Endodermal cell (in vitro differentiated cells): Measurements from ENCODE around the gene TSPAN9. TPM values are rescaled to one million over a fixed set of nuclear protein-coding genes. Genes with fewer than 3 reads are reported as not detected.
A peak's percentile ranks its signal among the peaks of the same experiment; 100 is the strongest.

Experiments
- DNase-seq: peaks from one replicate; pipeline ENCODE4 v3.0.0-alpha.2; 2017
- H3K27ac ChIP-seq: 2 replicates; pipeline ENCODE4 v1.5.1; 2013; ENCODE audit warnings: mild to moderate bottlenecking, low read depth, low read length, moderate library complexity
- H3K27me3 ChIP-seq: 2 replicates; pipeline ENCODE4 v1.6.1; 2013; ENCODE audit warnings: mild to moderate bottlenecking, low read length, moderate library complexity; ENCODE audit not compliant: insufficient read depth, control insufficient read depth, poor library complexity, severe bottlenecking
- H3K36me3 ChIP-seq: 2 replicates; pipeline ENCODE4 v1.7.0; 2013; ENCODE audit warnings: mild to moderate bottlenecking, low read length, moderate library complexity; ENCODE audit not compliant: control insufficient read depth, insufficient read depth
- H3K4me1 ChIP-seq: one replicate; pipeline ENCODE4 v1.7.0; 2013; ENCODE audit warnings: low read length; ENCODE audit not compliant: control insufficient read depth, insufficient read depth
- H3K4me3 ChIP-seq: 2 replicates; pipeline ENCODE4 v1.5.1; 2013; ENCODE audit warnings: mild to moderate bottlenecking, low read length, moderate library complexity
- H3K9ac ChIP-seq: 2 replicates; pipeline ENCODE4 v1.6.1; 2013; ENCODE audit warnings: mild to moderate bottlenecking, low read length, moderate library complexity; ENCODE audit not compliant: poor library complexity, severe bottlenecking; ENCODE audit errors: extremely low read depth
- H3K9me3 ChIP-seq: 2 replicates; pipeline ENCODE4 v1.6.1; 2013; ENCODE audit warnings: mild to moderate bottlenecking, low read length, moderate library complexity; ENCODE audit not compliant: control insufficient read depth
- H3K27ac Mint-ChIP-seq: 2 replicates; pipeline ENCODE4 v1.8.0; 2020; ENCODE audit warnings: mixed read lengths
- H3K27me3 Mint-ChIP-seq: 2 replicates; pipeline ENCODE4 v1.8.0; 2021; ENCODE audit warnings: mild to moderate bottlenecking, mixed read lengths; ENCODE audit not compliant: insufficient read depth
- H3K36me3 Mint-ChIP-seq: 2 replicates; pipeline ENCODE4 v1.8.0; 2020; ENCODE audit warnings: low read depth, mixed read lengths
- H3K4me1 Mint-ChIP-seq: 2 replicates; pipeline ENCODE4 v1.8.0; 2020; ENCODE audit warnings: mixed read lengths
- H3K4me3 Mint-ChIP-seq: 2 replicates; pipeline ENCODE4 v1.8.0; 2020; ENCODE audit warnings: mild to moderate bottlenecking, moderate library complexity, mixed read lengths
- H3K9me3 Mint-ChIP-seq: 2 replicates; pipeline ENCODE4 v1.8.0; 2020; ENCODE audit warnings: mild to moderate bottlenecking, mixed read lengths
- WGBS, 2 experiments: methylation state at CpG; one replicate each; pipeline versions ENCODE4 v1.1.5 to v1.1.7; 2013; ENCODE audit warnings: missing lambda C conversion rate in 2 of 2, mixed read lengths in 1 of 2; ENCODE audit not compliant: insufficient coverage in 1 of 2, insufficient read length in 1 of 2; 5-methylcytosine and 5-hydroxymethylcytosine counted together
- total RNA-seq, 2 donors: library from RNA; stranded (reverse); fragmentation: NEBNext Ultra II Directional in 1 of 2; extraction: Animal tissue kit (Norgen Biotek cat#: 25700) in 1 of 2; gene quantifications; 2 replicates in 1 of 2; 3 replicates in 1 of 2; pipeline ENCODE4 v1.2.1, GENCODE V29; 2021
- TF ChIP-seq, protein P1 (sequence below): fragments of 200-600 bp; sonication (generic); conservative IDR thresholded peaks from 2 replicates; pipeline ENCODE4 v1.5.0; 2021; ENCODE audit warnings: antibody characterized with exemption, mild to moderate bottlenecking

Gene TSPAN9
- total RNA-seq, 2 donors from 2014 or later = 31.9 to 80.8 TPM

DNA sequence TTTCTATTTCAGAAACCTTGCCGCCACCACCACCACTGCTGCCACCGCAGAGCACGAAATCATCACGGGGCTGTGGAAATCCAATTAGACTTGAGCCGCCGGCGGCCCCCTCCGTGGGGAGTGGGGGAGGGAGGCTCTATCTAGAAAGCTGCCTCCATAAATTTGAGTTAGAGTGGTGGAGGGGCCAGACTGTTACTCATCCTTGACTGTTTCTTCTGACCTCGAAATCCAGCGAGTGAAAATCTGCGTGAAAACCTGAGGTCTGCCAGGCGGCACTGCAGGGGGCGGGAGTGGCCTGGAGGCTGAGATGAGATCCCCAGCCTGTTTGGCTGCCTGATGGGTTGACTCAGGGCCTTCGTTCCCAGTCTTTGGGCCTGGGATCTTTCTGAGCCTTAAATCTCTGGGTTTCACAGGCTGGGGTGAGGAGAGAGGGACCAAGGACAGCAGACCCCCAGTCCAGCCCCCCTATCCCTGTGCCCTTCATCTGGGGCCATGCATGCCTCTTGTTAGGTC, 29.9 kb downstream of the TSPAN9 start:
- TF ChIP-seq, protein P1, sequence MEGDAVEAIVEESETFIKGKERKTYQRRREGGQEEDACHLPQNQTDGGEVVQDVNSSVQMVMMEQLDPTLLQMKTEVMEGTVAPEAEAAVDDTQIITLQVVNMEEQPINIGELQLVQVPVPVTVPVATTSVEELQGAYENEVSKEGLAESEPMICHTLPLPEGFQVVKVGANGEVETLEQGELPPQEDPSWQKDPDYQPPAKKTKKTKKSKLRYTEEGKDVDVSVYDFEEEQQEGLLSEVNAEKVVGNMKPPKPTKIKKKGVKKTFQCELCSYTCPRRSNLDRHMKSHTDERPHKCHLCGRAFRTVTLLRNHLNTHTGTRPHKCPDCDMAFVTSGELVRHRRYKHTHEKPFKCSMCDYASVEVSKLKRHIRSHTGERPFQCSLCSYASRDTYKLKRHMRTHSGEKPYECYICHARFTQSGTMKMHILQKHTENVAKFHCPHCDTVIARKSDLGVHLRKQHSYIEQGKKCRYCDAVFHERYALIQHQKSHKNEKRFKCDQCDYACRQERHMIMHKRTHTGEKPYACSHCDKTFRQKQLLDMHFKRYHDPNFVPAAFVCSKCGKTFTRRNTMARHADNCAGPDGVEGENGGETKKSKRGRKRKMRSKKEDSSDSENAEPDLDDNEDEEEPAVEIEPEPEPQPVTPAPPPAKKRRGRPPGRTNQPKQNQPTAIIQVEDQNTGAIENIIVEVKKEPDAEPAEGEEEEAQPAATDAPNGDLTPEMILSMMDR = no peak
- peaks cover 29% of the 10 kb centered on the region for H3K4me1 Mint-ChIP-seq
- WGBS, 2 experiments = 65 to 70% methylated on average over 8 to 14 of the region's 14 CpGs
- Histone ChIP-seq H3K4me3 (no peak overlapping the region), H3K27me3 (no peaks in the 10 kb centered on the region), H3K4me1 (peaks cover 7% of the 10 kb centered on the region), H3K9ac (no peak overlapping the region), H3K27ac (no peak overlapping the region), H3K9me3 (no peaks in the 10 kb centered on the region), H3K36me3 (no peaks in the 10 kb centered on the region)
- H3K9me3 Mint-ChIP-seq = no peaks in the 10 kb centered on the region
- H3K36me3 Mint-ChIP-seq = peaks cover 18% of the 10 kb centered on the region
- no peaks in the 10 kb centered on the region for H3K27me3 Mint-ChIP-seq
- DNase-seq = peak; percentile 83
- H3K4me3 Mint-ChIP-seq = no peak overlapping the region
- H3K27ac Mint-ChIP-seq = peak overlapping the region; percentile 13

DNA sequence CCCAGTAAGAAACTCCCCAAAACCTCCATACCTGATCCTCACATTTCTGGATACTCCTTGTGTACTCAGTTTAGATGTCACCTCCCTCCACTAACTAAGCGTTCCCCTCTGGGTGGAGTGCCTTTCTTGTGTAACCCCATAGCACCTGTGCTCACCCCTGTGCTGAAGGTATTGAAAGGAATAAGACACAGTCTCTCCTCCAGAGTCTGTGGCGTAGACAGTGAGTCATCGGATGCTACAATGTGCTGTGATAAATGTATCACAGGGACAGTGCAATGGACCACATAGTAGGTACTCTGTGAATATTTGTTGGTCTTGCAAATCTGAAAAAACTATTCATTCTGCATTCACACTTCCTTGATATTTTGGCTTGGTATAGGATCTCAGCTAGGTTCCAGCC, 30.8 kb downstream of the TSPAN9 start:
- Histone ChIP-seq H3K36me3 (no peaks in the 10 kb centered on the region), H3K27me3 (no peaks in the 10 kb centered on the region), H3K27ac (no peak overlapping the region), H3K4me3 (no peak overlapping the region), H3K9ac (no peak overlapping the region), H3K9me3 (no peaks in the 10 kb centered on the region), H3K4me1 (peaks cover 7% of the 10 kb centered on the region)
- no peak overlapping the region for H3K4me3 Mint-ChIP-seq
- TF ChIP-seq, protein P1 = no peak
- H3K4me1 Mint-ChIP-seq = peaks cover 29% of the 10 kb centered on the region
- no peaks in the 10 kb centered on the region for H3K9me3 Mint-ChIP-seq
- H3K36me3 Mint-ChIP-seq = peaks cover 20% of the 10 kb centered on the region
- WGBS, 2 experiments = 98% methylated on average over 3 of the region's 3 CpGs; no CpG with 5 or more reads in 1 of the 2 experiments
- DNase-seq = no peak
- no peak overlapping the region for H3K27ac Mint-ChIP-seq
- H3K27me3 Mint-ChIP-seq = no peaks in the 10 kb centered on the region

DNA sequence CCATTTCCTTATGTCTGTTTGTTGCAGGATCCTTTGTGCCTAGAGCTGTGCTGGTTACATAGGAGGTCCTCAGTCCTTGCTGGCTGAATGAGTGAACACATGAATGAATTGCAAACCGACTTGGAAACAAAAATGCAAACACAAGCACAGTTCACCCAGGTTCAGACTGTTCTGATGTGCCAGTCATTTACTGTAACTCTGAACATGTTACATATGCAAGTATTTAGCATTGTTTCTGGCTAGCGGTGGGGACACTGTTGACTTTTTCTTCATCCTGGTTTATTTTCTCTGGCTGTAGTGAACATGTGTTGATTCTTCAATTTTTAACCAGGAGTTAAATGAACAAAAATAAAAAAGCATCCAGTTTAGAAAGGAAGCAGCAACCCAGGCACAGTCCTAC, 33.4 kb downstream of the TSPAN9 start:
- no peak for DNase-seq
- Mint-ChIP-seq H3K27me3 (no peaks in the 10 kb centered on the region), H3K27ac (no peak overlapping the region), H3K36me3 (peaks cover 27% of the 10 kb centered on the region), H3K9me3 (no peaks in the 10 kb centered on the region), H3K4me3 (no peak overlapping the region), H3K4me1 (peaks cover 17% of the 10 kb centered on the region)
- Histone ChIP-seq H3K4me3 (no peak overlapping the region), H3K27ac (no peak overlapping the region), H3K9ac (no peak overlapping the region), H3K4me1 (peaks cover 7% of the 10 kb centered on the region), H3K9me3 (no peaks in the 10 kb centered on the region), H3K27me3 (no peaks in the 10 kb centered on the region), H3K36me3 (no peaks in the 10 kb centered on the region)
- TF ChIP-seq, protein P1 = no peak
- WGBS, 2 experiments = 88 to 95% methylated on average over 2 of the region's 2 CpGs
